Neural cell (in vitro differentiated cells): ENCODE results near the gene RPS2. TPM values are rescaled to one million over a fixed set of nuclear protein-coding genes. Genes with fewer than 3 reads are reported as not detected.

Source experiments
- H2AFZ ChIP-seq: fragments of 200-600, 300-800 bp; sonication (generic), shearing (Covaris generic); 2 replicates; pipeline ENCODE4 v1.6.0; 2014; ENCODE audit warnings: low read depth, mild to moderate bottlenecking, antibody characterized with exemption, low read length, moderate library complexity
- H3F3A ChIP-seq: fragments of 200-600 bp; shearing (Covaris generic); 2 replicates; pipeline ENCODE4 v1.6.1; 2016; ENCODE audit warnings: mild to moderate bottlenecking, moderate library complexity, mixed read lengths, antibody characterized with exemption, low read length; ENCODE audit not compliant: insufficient read depth, poor library complexity, severe bottlenecking
- H3K27ac ChIP-seq: fragments of 200-600, 300-800 bp; sonication (generic), shearing (Covaris generic); 2 replicates; pipeline ENCODE4 v1.5.1; 2014; ENCODE audit warnings: mild to moderate bottlenecking, low read length, moderate library complexity
- H3K27me3 ChIP-seq: fragments of 300-800, 200-600 bp; sonication (generic), shearing (Covaris generic); 2 replicates; pipeline ENCODE4 v1.6.0; 2014; ENCODE audit warnings: mild to moderate bottlenecking, low read depth, low read length, moderate library complexity; ENCODE audit not compliant: insufficient read depth
- H3K36me3 ChIP-seq: fragments of 300-800, 200-600 bp; sonication (generic), shearing (Covaris generic); 2 replicates; pipeline ENCODE4 v1.5.1; 2014; ENCODE audit warnings: mild to moderate bottlenecking, antibody characterized with exemption, low read length, moderate library complexity; ENCODE audit not compliant: insufficient read depth
- H3K4me2 ChIP-seq: fragments of 300-800, 200-600 bp; sonication (generic), shearing (Covaris generic); 2 replicates; pipeline ENCODE4 v1.6.0; 2014; ENCODE audit warnings: mild to moderate bottlenecking, low read length
- H3K4me3 ChIP-seq: fragments of 300-800, 200-600 bp; sonication (generic), shearing (Covaris generic); 2 replicates; pipeline ENCODE4 v1.5.1; 2014; ENCODE audit warnings: mild to moderate bottlenecking, low read length, moderate library complexity
- H3K79me2 ChIP-seq: fragments of 200-600 bp; shearing (Covaris generic); replicated peaks from 2 replicates; pipeline ENCODE4 v1.6.0; 2014; ENCODE audit warnings: mild to moderate bottlenecking, low read length, moderate library complexity; ENCODE audit not compliant: insufficient read depth
- H3K9ac ChIP-seq: fragments of 300-800, 200-600 bp; sonication (generic), shearing (Covaris generic); 2 replicates; pipeline ENCODE4 v1.6.1; 2016; ENCODE audit warnings: mild to moderate bottlenecking, low read length, mixed read lengths
- H3K9me2 ChIP-seq: fragments of 200-600 bp; shearing (Covaris generic); 2 replicates; pipeline ENCODE4 v1.6.1; 2016; ENCODE audit warnings: mild to moderate bottlenecking, low read length, mixed read lengths; ENCODE audit not compliant: insufficient read depth
- H3K9me3 ChIP-seq: fragments of 200-600, 300-800 bp; sonication (generic), shearing (Covaris generic); 2 replicates; pipeline ENCODE4 v1.6.1; 2016; ENCODE audit warnings: mild to moderate bottlenecking, mixed run types, low read length, moderate library complexity, mixed read lengths
- H4K20me1 ChIP-seq: fragments of 200-600 bp; shearing (Covaris generic); 2 replicates; pipeline ENCODE4 v1.6.1; 2016; ENCODE audit warnings: mild to moderate bottlenecking, mixed run types; ENCODE audit not compliant: insufficient read depth
- EP300 ChIP-seq: fragments of 450-650 bp; conservative IDR thresholded peaks from 2 replicates; pipeline ENCODE4 v1.6.1; 2014; ENCODE audit warnings: antibody characterized with exemption, mild to moderate bottlenecking, moderate library complexity; ENCODE audit not compliant: poor library complexity, severe bottlenecking
- EZH2 ChIP-seq: fragments of 200-600, 300-800 bp; shearing (Covaris generic), sonication (generic); IDR thresholded peaks from 2 replicates; pipeline ENCODE4 v1.6.1; 2014; ENCODE audit warnings: antibody characterized with exemption, low read length, borderline replicate concordance, mild to moderate bottlenecking; ENCODE audit not compliant: insufficient read depth, poor library complexity, severe bottlenecking
- MXI1 ChIP-seq: fragments of 450-650 bp; conservative IDR thresholded peaks from 2 replicates; pipeline ENCODE4 v1.6.1; 2014; ENCODE audit warnings: antibody characterized with exemption, mild to moderate bottlenecking; ENCODE audit not compliant: poor library complexity, severe bottlenecking
- POLR2AphosphoS5 ChIP-seq: IDR thresholded peaks from 2 replicates; pipeline ENCODE4 v1.6.1; 2012
- RAD21 ChIP-seq: fragments of 450-650 bp; conservative IDR thresholded peaks from 2 replicates; pipeline ENCODE4 v1.6.1; 2014; ENCODE audit warnings: antibody characterized with exemption, mild to moderate bottlenecking, moderate library complexity
- SMC3 ChIP-seq: fragments of 450-650 bp; conservative IDR thresholded peaks from 2 replicates; pipeline ENCODE4 v1.6.1; 2014; ENCODE audit warnings: antibody characterized with exemption, mild to moderate bottlenecking, moderate library complexity; ENCODE audit not compliant: poor library complexity
- TAF1 ChIP-seq: IDR thresholded peaks from 2 replicates; pipeline ENCODE4 v1.6.1; 2012; ENCODE audit warnings: low read depth
- polyA plus RNA-seq: library from polyadenylated mRNA; depleted of rRNA; stranded (reverse); fragments of >200 nt; gene quantifications from 2 replicates; pipeline ENCODE4 v1.2.3, GENCODE V29; 2014
- TF ChIP-seq, protein P1 (sequence below): fragments of 450-650 bp; IDR thresholded peaks from 2 replicates; pipeline ENCODE4 v1.5.1; 2014; ENCODE audit warnings: antibody characterized with exemption, mild to moderate bottlenecking, moderate library complexity; ENCODE audit not compliant: poor library complexity, severe bottlenecking
- TF ChIP-seq, protein P2 (sequence below): IDR thresholded peaks from 2 replicates; pipeline ENCODE4 v1.6.1; 2012; ENCODE audit warnings: borderline replicate concordance

RPS2 gene
- polyA plus RNA-seq, 1 donor from 2014 or later: 1,393 TPM

DNA sequence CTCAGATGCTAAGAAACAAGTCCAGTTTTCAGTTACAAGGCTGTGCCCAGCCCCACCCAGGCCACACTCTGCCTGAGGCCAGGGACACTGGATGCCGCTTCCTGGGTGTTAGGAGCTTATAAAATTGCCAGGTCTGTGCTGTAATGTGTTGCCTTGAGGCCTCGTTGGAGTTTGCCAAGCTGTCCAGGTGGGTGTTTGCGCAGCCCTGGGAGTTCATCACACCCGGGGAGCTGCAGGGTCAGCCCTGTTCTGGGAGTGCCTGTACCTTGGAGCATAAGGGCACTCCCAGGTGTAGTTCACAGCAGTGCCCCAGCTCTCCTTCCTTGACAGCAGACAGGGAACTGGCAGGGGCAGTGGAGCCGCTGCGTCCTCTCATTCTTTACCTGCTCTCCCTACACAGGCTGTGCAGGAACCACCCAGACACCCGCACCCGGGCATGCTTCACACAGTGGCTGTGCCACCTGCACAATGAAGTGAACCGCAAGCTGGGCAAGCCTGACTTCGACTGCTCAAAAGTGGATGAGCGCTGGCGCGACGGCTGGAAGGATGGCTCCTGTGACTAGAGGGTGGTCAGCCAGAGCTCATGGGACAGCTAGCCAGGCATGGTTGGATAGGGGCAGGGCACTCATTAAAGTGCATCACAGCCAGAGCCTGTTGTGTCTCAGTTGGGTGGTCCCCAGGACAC lies 21.0 kb upstream of the RPS2 start:
- Histone ChIP-seq H2AFZ (no peak overlapping the region), H3K27ac (no peak overlapping the region), H3K79me2 (no peaks in the 10 kb centered on the region), H3K4me2 (peak overlapping the region; percentile 97), H3K4me3 (peak overlapping the region; percentile 99), H3F3A (no peaks in the 10 kb centered on the region), H4K20me1 (no peaks in the 10 kb centered on the region), H3K27me3 (peaks cover 16% of the 10 kb centered on the region), H3K9me2 (no peaks in the 10 kb centered on the region), H3K9me3 (no peaks in the 10 kb centered on the region), H3K36me3 (no peaks in the 10 kb centered on the region), H3K9ac (peak overlapping the region; percentile 94)
- no peak for TF ChIP-seq TAF1
- TF ChIP-seq EZH2: no peak
- TF ChIP-seq SMC3: no peak
- no peak for TF ChIP-seq EP300
- no peak for TF ChIP-seq RAD21
- TF ChIP-seq POLR2AphosphoS5: no peak
- no peak for TF ChIP-seq MXI1
- TF ChIP-seq, protein P1, sequence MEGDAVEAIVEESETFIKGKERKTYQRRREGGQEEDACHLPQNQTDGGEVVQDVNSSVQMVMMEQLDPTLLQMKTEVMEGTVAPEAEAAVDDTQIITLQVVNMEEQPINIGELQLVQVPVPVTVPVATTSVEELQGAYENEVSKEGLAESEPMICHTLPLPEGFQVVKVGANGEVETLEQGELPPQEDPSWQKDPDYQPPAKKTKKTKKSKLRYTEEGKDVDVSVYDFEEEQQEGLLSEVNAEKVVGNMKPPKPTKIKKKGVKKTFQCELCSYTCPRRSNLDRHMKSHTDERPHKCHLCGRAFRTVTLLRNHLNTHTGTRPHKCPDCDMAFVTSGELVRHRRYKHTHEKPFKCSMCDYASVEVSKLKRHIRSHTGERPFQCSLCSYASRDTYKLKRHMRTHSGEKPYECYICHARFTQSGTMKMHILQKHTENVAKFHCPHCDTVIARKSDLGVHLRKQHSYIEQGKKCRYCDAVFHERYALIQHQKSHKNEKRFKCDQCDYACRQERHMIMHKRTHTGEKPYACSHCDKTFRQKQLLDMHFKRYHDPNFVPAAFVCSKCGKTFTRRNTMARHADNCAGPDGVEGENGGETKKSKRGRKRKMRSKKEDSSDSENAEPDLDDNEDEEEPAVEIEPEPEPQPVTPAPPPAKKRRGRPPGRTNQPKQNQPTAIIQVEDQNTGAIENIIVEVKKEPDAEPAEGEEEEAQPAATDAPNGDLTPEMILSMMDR: no peak
- TF ChIP-seq, protein P2, sequence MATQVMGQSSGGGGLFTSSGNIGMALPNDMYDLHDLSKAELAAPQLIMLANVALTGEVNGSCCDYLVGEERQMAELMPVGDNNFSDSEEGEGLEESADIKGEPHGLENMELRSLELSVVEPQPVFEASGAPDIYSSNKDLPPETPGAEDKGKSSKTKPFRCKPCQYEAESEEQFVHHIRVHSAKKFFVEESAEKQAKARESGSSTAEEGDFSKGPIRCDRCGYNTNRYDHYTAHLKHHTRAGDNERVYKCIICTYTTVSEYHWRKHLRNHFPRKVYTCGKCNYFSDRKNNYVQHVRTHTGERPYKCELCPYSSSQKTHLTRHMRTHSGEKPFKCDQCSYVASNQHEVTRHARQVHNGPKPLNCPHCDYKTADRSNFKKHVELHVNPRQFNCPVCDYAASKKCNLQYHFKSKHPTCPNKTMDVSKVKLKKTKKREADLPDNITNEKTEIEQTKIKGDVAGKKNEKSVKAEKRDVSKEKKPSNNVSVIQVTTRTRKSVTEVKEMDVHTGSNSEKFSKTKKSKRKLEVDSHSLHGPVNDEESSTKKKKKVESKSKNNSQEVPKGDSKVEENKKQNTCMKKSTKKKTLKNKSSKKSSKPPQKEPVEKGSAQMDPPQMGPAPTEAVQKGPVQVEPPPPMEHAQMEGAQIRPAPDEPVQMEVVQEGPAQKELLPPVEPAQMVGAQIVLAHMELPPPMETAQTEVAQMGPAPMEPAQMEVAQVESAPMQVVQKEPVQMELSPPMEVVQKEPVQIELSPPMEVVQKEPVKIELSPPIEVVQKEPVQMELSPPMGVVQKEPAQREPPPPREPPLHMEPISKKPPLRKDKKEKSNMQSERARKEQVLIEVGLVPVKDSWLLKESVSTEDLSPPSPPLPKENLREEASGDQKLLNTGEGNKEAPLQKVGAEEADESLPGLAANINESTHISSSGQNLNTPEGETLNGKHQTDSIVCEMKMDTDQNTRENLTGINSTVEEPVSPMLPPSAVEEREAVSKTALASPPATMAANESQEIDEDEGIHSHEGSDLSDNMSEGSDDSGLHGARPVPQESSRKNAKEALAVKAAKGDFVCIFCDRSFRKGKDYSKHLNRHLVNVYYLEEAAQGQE: no peak

DNA sequence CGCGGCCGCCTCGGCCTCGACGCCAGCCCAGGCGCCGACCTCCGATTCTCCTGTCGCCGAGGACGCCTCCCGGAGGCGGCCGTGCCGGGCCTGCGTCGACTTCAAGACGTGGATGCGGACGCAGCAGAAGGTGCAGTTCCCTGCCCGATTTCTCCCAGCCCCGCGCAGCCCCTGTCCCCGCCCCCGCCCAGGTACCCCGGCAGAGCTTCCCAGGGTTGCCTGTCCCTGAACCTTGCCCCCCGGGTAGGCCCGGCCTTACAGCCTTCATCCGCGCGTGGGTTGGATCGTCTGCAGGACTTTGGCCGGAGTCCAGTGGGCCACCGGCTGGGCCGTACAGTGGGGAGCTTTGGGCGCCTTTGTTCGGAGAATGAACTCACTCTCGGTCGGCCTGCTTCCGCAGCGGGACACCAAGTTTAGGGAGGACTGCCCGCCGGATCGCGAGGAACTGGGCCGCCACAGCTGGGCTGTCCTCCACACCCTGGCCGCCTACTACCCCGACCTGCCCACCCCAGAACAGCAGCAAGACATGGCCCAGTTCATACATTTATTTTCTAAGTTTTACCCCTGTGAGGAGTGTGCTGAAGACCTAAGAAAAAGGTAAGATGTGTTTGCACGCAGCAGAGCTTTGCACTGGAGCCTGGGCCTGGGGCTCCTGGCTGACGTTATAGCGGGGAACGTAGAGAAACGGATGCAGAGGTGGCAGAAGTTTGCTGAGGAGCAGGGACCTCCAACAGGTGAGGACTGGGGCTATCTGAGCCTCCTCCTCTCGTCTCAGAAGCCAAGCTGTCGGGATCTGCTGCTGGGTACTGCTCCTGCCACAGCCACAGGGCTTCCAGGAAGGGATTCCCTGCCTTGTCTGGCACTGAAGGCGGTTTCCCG lies 20.0 kb upstream of the RPS2 start:
- H3K9ac ChIP-seq: peak overlapping the region; percentile 94
- peak overlapping the region; percentile 86 for H3K27ac ChIP-seq
- H3K9me3 ChIP-seq: no peaks in the 10 kb centered on the region
- H3K79me2 ChIP-seq: no peaks in the 10 kb centered on the region
- TF ChIP-seq POLR2AphosphoS5: no peak
- TF ChIP-seq MXI1: peak; percentile 4
- no peaks in the 10 kb centered on the region for H3K9me2 ChIP-seq
- peak overlapping the region; percentile 99 for H3K4me3 ChIP-seq
- H3F3A ChIP-seq: no peaks in the 10 kb centered on the region
- no peaks in the 10 kb centered on the region for H3K36me3 ChIP-seq
- peaks cover 21% of the 10 kb centered on the region for H3K27me3 ChIP-seq
- no peaks in the 10 kb centered on the region for H4K20me1 ChIP-seq
- H2AFZ ChIP-seq: no peak overlapping the region
- H3K4me2 ChIP-seq: peak overlapping the region; percentile 97
